Mesenchymal stem cell (in vitro differentiated cells and primary cell): ENCODE measurements around the gene GLIPR1.
"Not testable (repeated sequence)": the region's sequence is repeated elsewhere in the genome, so short reads cannot be mapped to it uniquely, and the experiment has no call there.

ENCODE experiments used
- DNase-seq: peaks from one replicate; pipeline ENCODE4 v3.0.0-alpha.2; 2013
- H2AFZ ChIP-seq: one replicate; pipeline ENCODE4 v1.6.1; 2013; ENCODE audit warnings: low read depth, mild to moderate bottlenecking, control low read depth, inconsistent platforms, low read length, moderate library complexity
- H2AK5ac ChIP-seq: 2 replicates; pipeline ENCODE4 v1.6.1; 2013; ENCODE audit warnings: low read length, moderate library complexity, mild to moderate bottlenecking, inconsistent platforms; ENCODE audit not compliant: severe bottlenecking
- H2BK120ac ChIP-seq: one replicate; pipeline ENCODE4 v1.6.1; 2013; ENCODE audit warnings: low read depth, mild to moderate bottlenecking, inconsistent platforms, low read length, moderate library complexity
- H2BK12ac ChIP-seq, 2 experiments: one replicate each; pipeline ENCODE4 v1.6.1; 2013; ENCODE audit warnings: inconsistent platforms in 2 of 2, low read length in 2 of 2, mild to moderate bottlenecking in 2 of 2, moderate library complexity in 2 of 2, control low read depth in 1 of 2
- H2BK15ac ChIP-seq: one replicate; pipeline ENCODE4 v1.6.1; 2013; ENCODE audit warnings: mild to moderate bottlenecking, low read depth, inconsistent platforms; ENCODE audit not compliant: poor library complexity, severe bottlenecking
- H2BK5ac ChIP-seq: 2 replicates; pipeline ENCODE4 v1.6.1; 2013; ENCODE audit warnings: low read depth, mild to moderate bottlenecking, low read length, control low read depth, inconsistent platforms; ENCODE audit not compliant: poor library complexity, severe bottlenecking
- H3K14ac ChIP-seq, 2 experiments: one replicate each; pipeline ENCODE4 v1.6.1; 2013; ENCODE audit warnings: inconsistent platforms in 2 of 2, low read length in 2 of 2, control low read depth in 1 of 2, mild to moderate bottlenecking in 1 of 2, moderate library complexity in 1 of 2
- H3K18ac ChIP-seq, 2 experiments: one replicate each; pipeline ENCODE4 v1.6.1; 2013; ENCODE audit warnings: inconsistent platforms in 2 of 2, low read length in 2 of 2, control low read depth in 1 of 2, low read depth in 1 of 2, mild to moderate bottlenecking in 1 of 2
- H3K23ac ChIP-seq, 2 experiments: one replicate each; pipeline ENCODE4 v1.6.1; 2013; ENCODE audit warnings: inconsistent platforms in 2 of 2, low read length in 2 of 2, mild to moderate bottlenecking in 2 of 2, moderate library complexity in 2 of 2, control low read depth in 1 of 2
- H3K27ac ChIP-seq: 2 replicates; pipeline ENCODE4 v1.5.1; 2013; ENCODE audit warnings: mild to moderate bottlenecking, moderate library complexity, low read length, control low read depth, inconsistent platforms; ENCODE audit not compliant: poor library complexity, severe bottlenecking
- H3K27me3 ChIP-seq, 2 experiments: 2 replicates each; pipeline versions ENCODE4 v1.6.1 to v1.7.0; 2013; ENCODE audit warnings: low read length in 2 of 2, mild to moderate bottlenecking in 2 of 2, moderate library complexity in 2 of 2, control low read depth in 1 of 2, inconsistent platforms in 1 of 2; ENCODE audit not compliant: control insufficient read depth in 1 of 2, insufficient read depth in 1 of 2
- H3K36me3 ChIP-seq, 2 experiments: 2 replicates each; pipeline versions ENCODE4 v1.6.1 to v1.7.0; 2013; ENCODE audit warnings: low read length in 2 of 2, control low read depth in 1 of 2, inconsistent platforms in 1 of 2, low read depth in 1 of 2, mild to moderate bottlenecking in 1 of 2; ENCODE audit not compliant: insufficient read depth in 2 of 2, control insufficient read depth in 1 of 2
- H3K4ac ChIP-seq, 2 experiments: one replicate each; pipeline ENCODE4 v1.6.1; 2013; ENCODE audit warnings: inconsistent platforms in 2 of 2, low read length in 2 of 2, mild to moderate bottlenecking in 2 of 2, moderate library complexity in 2 of 2, control low read depth in 1 of 2, low read depth in 1 of 2
- H3K4me1 ChIP-seq: 2 replicates; pipeline ENCODE4 v1.6.1; 2013; ENCODE audit warnings: low read depth, low read length, control low read depth; ENCODE audit not compliant: control insufficient read depth, insufficient read depth
- H3K4me2 ChIP-seq: 2 replicates; pipeline ENCODE4 v1.6.1; 2013; ENCODE audit warnings: low read length, mild to moderate bottlenecking, inconsistent platforms; ENCODE audit not compliant: poor library complexity, severe bottlenecking
- H3K4me3 ChIP-seq, 2 experiments: 2 replicates each; pipeline versions ENCODE4 v1.5.1 to v1.7.0; 2013; ENCODE audit warnings: low read length in 2 of 2, mild to moderate bottlenecking in 2 of 2, control low read depth in 1 of 2, low read depth in 1 of 2; ENCODE audit not compliant: insufficient read depth in 1 of 2
- H3K79me1 ChIP-seq: replicated peaks from 2 replicates; pipeline ENCODE4 v1.6.1; 2013; ENCODE audit warnings: mild to moderate bottlenecking, control low read depth, low read length, inconsistent platforms; ENCODE audit not compliant: poor library complexity, severe bottlenecking
- H3K9ac ChIP-seq: 2 replicates; pipeline ENCODE4 v1.7.0; 2013; ENCODE audit warnings: mild to moderate bottlenecking, low read length, moderate library complexity
- H3K9me3 ChIP-seq: 2 replicates; pipeline ENCODE4 v1.7.0; 2013; ENCODE audit warnings: mild to moderate bottlenecking, low read length; ENCODE audit not compliant: control insufficient read depth
- H4K8ac ChIP-seq: one replicate; pipeline ENCODE4 v1.6.1; 2013; ENCODE audit warnings: inconsistent platforms, mild to moderate bottlenecking, low read length, moderate library complexity
- H4K91ac ChIP-seq: one replicate; pipeline ENCODE4 v1.6.1; 2013; ENCODE audit warnings: mild to moderate bottlenecking, low read length, inconsistent platforms
- WGBS: methylation state at CpG from one replicate; pipeline ENCODE4 v1.1.7; 2013; ENCODE audit warnings: mixed read lengths; 5-methylcytosine and 5-hydroxymethylcytosine counted together

GLIPR1 gene

DNA sequence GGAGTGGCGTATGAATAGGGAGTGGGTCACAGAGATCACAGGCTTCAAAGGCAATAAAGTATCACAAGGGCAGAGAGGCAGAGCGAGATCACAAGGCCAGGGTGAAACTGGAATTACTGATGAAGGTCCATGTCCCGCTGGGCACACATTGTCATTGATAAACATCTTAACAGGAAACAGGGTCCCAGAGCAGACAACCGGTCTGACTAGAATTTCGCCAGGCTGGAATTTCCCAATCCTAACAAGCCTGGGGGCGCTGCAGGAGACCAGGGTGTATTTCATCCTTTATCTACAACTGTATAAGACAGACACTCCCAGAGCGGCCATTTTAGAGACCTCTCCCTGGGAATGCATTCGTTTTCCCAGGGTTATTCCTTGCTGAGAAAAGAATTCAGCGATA is 22.7 kb upstream of the GLIPR1 start:
- not testable (repeated sequence) for H3K14ac ChIP-seq, H3K4me2 ChIP-seq, H3K9me3 ChIP-seq, H2BK120ac ChIP-seq, H3K4me3 ChIP-seq, H2BK5ac ChIP-seq, H2AK5ac ChIP-seq, H2BK15ac ChIP-seq, H3K27me3 ChIP-seq, H4K8ac ChIP-seq, H3K27ac ChIP-seq, H3K23ac ChIP-seq, H3K18ac ChIP-seq, H3K4me1 ChIP-seq, H3K36me3 ChIP-seq, H3K79me1 ChIP-seq, H2AFZ ChIP-seq, H2BK12ac ChIP-seq, H4K91ac ChIP-seq, H3K4ac ChIP-seq, H3K9ac ChIP-seq
- peak; percentile 6 for DNase-seq
- 77% methylated on average over 9 of the region's 9 CpGs for WGBS

GRCh38 chr12:75459755-75460154 is 20.8 kb upstream of the GLIPR1 start:
- Histone ChIP-seq H3K14ac (no peak overlapping the region), H3K23ac (no peak overlapping the region), H4K8ac (no peak overlapping the region), H2BK15ac (no peak overlapping the region), H3K9me3 (peaks cover 11% of the 10 kb centered on the region), H3K4me2 (no peak overlapping the region), H3K4ac (no peak overlapping the region), H3K4me1 (no peaks in the 10 kb centered on the region), H2AK5ac (no peak overlapping the region), H3K18ac (no peak overlapping the region), H3K9ac (no peak overlapping the region), H4K91ac (no peak overlapping the region), H2BK120ac (no peak overlapping the region), H3K4me3 (no peak overlapping the region), H3K27ac (no peak overlapping the region), H3K27me3 (no peaks in the 10 kb centered on the region), H2BK5ac (no peak overlapping the region), H3K79me1 (no peaks in the 10 kb centered on the region), H2BK12ac (no peak overlapping the region), H3K36me3 (no peaks in the 10 kb centered on the region), H2AFZ (no peak overlapping the region)
- no peak for DNase-seq
- WGBS, result 97% methylated on average over 2 of the region's 3 CpGs

- Histone ChIP-seq H3K79me1 (no peaks in the 10 kb centered on the region), H3K4ac (no peak overlapping the region), H3K36me3 (no peaks in the 10 kb centered on the region), H3K4me2 (no peak overlapping the region), H3K4me3 (no peak overlapping the region), H4K8ac (no peak overlapping the region), H2AK5ac (no peak overlapping the region), H2BK120ac (no peak overlapping the region), H4K91ac (no peak overlapping the region), H3K4me1 (no peaks in the 10 kb centered on the region), H3K18ac (no peak overlapping the region), H3K9ac (no peak overlapping the region), H2AFZ (no peak overlapping the region), H3K14ac (no peak overlapping the region), H2BK12ac (no peak overlapping the region), H2BK15ac (no peak overlapping the region), H3K23ac (no peak overlapping the region), H3K9me3 (peaks cover 16% of the 10 kb centered on the region), H2BK5ac (no peak overlapping the region), H3K27me3 (no peaks in the 10 kb centered on the region), H3K27ac (no peak overlapping the region)
- no peak for DNase-seq
These were observed 20.4 kb upstream of the GLIPR1 start for GRCh38 chr12:75460204-75460603.

- Histone ChIP-seq H3K4me3 (no peak overlapping the region), H2BK120ac (no peak overlapping the region), H3K14ac (no peak overlapping the region), H3K27ac (no peak overlapping the region), H2AFZ (no peak overlapping the region), H2BK15ac (no peak overlapping the region), H2AK5ac (no peak overlapping the region), H3K23ac (no peak overlapping the region), H3K9me3 (no peaks in the 10 kb centered on the region), H3K9ac (no peak overlapping the region), H4K91ac (no peak overlapping the region), H3K18ac (no peak overlapping the region), H4K8ac (no peak overlapping the region), H3K4me1 (no peaks in the 10 kb centered on the region), H3K36me3 (no peaks in the 10 kb centered on the region), H2BK5ac (no peak overlapping the region), H2BK12ac (no peak overlapping the region), H3K27me3 (no peaks in the 10 kb centered on the region), H3K4me2 (no peak overlapping the region), H3K79me1 (no peaks in the 10 kb centered on the region), H3K4ac (no peak overlapping the region)
- 93% methylated on average over 5 of the region's 6 CpGs for WGBS
- no peak for DNase-seq
These were observed 8.4 kb upstream of the GLIPR1 start for GRCh38 chr12:75471902-75472890.
